ENCODE measurements around the gene BBOX1. TPM values are rescaled to one million over a fixed set of nuclear protein-coding genes. Genes with fewer than 3 reads are reported as not detected.

Gene BBOX1
- total and polyA plus RNA-seq, 2 of the 8 experiments (the other 6 are each of a cell fraction or from before 2014, with no cell fraction given), result not detected

- TF ChIP-seq SRF (IDR thresholded peaks at IDR 0.05; ENCODE audit: low read depth, low read length) (no peak), CEBPB (IDR thresholded peaks at IDR 0.05; ENCODE audit: low read depth, low read length) (no peak), NANOG (IDR thresholded peaks at IDR 0.05; ENCODE audit: insufficient read depth, low read depth, low read length, poor library complexity, severe bottlenecking) (no peak), POLR2AphosphoS5 (IDR thresholded peaks at IDR 0.05; ENCODE audit: low read depth, low read length) (no peak), BRCA1 (IDR thresholded peaks at IDR 0.05; ENCODE audit: low read depth, low read length) (no peak)
Measured at GRCh38 chr11:27115051-27115650, 74.5 kb downstream of the BBOX1 start (continued).

Measured in H1 (cell line).